ENCODE measurements around the gene NRG2. TPM values are rescaled to one million over a fixed set of nuclear protein-coding genes. Genes with fewer than 3 reads are reported as not detected.

NRG2 gene
- total RNA-seq, 1 donor from 2014 or later = 0.81 TPM

DNA sequence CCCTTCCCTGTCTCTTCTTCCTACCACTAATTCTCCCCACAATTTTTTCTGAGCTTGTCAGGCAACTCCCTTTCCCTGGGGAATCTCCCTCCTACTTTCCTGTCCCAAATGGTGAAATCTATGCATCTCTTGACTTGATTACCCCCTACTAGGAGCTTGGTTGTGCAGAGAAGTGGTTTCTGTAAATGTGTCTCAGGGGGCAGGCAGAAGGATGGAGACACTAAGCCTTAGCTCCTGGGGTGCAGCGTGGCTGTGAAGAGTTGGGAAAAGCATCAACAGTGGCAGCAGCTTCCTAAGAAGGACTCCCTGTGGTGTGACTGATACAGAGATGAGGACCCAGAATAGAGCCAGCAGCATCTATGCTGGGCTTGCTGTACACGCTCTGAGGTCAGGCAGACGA, 62.3 kb downstream of the NRG2 start:
- no peak for DNase-seq
- peaks cover 5% of the 10 kb centered on the region for H3K27me3 Mint-ChIP-seq (ENCODE audit: unreplicated experiment)
- no peaks in the 10 kb centered on the region for H3K4me1 Mint-ChIP-seq (ENCODE audit: low read depth, unreplicated experiment)

DNA sequence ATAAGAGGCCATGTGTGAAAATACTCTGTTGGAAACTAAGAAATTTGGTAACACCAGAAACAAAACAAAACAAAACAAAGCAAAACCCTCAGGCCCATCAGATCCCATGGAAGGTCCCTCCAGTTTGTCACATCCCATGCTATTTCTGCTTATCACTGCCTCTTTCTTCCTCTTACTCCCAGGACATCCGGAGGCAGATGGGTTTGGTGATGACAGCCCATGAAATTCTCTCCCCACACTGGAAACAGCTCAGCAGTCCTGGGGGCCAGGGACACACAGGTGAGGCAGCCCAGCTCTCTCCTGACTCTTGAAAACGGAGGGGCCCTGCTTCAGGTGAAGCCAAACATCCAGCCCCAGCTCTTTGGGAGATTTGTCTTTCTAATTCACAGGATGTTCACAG, 63.2 kb downstream of the NRG2 start:
- TF ChIP-seq, protein P1, sequence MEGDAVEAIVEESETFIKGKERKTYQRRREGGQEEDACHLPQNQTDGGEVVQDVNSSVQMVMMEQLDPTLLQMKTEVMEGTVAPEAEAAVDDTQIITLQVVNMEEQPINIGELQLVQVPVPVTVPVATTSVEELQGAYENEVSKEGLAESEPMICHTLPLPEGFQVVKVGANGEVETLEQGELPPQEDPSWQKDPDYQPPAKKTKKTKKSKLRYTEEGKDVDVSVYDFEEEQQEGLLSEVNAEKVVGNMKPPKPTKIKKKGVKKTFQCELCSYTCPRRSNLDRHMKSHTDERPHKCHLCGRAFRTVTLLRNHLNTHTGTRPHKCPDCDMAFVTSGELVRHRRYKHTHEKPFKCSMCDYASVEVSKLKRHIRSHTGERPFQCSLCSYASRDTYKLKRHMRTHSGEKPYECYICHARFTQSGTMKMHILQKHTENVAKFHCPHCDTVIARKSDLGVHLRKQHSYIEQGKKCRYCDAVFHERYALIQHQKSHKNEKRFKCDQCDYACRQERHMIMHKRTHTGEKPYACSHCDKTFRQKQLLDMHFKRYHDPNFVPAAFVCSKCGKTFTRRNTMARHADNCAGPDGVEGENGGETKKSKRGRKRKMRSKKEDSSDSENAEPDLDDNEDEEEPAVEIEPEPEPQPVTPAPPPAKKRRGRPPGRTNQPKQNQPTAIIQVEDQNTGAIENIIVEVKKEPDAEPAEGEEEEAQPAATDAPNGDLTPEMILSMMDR (IDR thresholded peaks at IDR 0.05; ENCODE audit: partially characterized antibody, unreplicated experiment) = no peak
- no peaks in the 10 kb centered on the region for H3K36me3 Mint-ChIP-seq (ENCODE audit: unreplicated experiment)
- no peak for DNase-seq
- H3K4me3 Mint-ChIP-seq (ENCODE audit: unreplicated experiment) = no peak overlapping the region
- peaks cover 5% of the 10 kb centered on the region for H3K27me3 Mint-ChIP-seq (ENCODE audit: unreplicated experiment)
- no peak overlapping the region for H3K27ac Mint-ChIP-seq (ENCODE audit: unreplicated experiment)
- no peaks in the 10 kb centered on the region for H3K9me3 Mint-ChIP-seq (ENCODE audit: unreplicated experiment)
- H3K4me1 Mint-ChIP-seq (ENCODE audit: low read depth, unreplicated experiment) = no peaks in the 10 kb centered on the region

More for the DNA sequence above, 62.3 kb downstream of the NRG2 start:
- Mint-ChIP-seq H3K27ac (ENCODE audit: unreplicated experiment) (no peak overlapping the region), H3K4me3 (ENCODE audit: unreplicated experiment) (no peak overlapping the region), H3K36me3 (ENCODE audit: unreplicated experiment) (no peaks in the 10 kb centered on the region), H3K9me3 (ENCODE audit: unreplicated experiment) (no peaks in the 10 kb centered on the region)
- TF ChIP-seq, protein P1 (IDR thresholded peaks at IDR 0.05; ENCODE audit: partially characterized antibody, unreplicated experiment) = no peak

DNA sequence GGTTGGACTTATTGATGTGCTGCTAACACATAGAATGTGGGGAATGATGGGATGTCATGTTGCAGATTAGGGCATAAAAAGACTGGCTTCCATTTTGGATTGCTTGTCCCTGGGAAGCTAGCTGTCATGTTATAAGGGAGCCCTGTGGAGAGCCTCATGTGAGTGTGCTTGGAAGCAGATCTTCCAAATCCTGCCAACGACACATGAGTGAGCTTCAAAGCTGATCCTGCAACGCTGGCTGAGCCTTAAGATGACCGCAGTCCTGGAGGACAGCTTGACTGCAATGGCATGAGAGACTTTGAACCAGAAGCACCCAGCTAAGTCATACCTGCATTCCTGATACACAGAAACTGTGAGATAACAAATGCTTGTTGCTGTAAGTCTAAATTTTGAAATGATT, 63.6 kb downstream of the NRG2 start:
- H3K4me3 Mint-ChIP-seq (ENCODE audit: unreplicated experiment) = no peak overlapping the region
- peaks cover 5% of the 10 kb centered on the region for H3K27me3 Mint-ChIP-seq (ENCODE audit: unreplicated experiment)

DNA sequence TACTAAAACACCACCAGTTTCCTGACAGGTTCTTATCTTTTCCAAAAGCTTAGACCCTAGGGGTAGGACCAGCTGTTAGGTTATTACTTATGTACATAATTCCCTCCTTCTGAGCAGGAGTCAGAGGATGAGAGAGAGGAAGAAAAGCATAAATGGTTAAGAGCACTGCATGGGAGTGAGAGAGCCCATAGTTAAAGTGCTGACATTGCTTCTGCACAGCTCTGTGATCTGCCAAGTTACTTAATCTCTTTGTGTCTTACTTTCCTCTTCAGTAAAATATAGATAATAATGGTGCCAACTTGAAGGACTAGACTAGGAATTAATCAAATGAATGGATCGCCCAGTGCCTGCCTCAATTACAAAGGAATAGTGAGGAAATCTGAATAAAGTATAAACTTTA, 66.4 kb downstream of the NRG2 start:
- no peak overlapping the region for H3K4me3 Mint-ChIP-seq (ENCODE audit: unreplicated experiment)
- peaks cover 5% of the 10 kb centered on the region for H3K27me3 Mint-ChIP-seq (ENCODE audit: unreplicated experiment)
- no peaks in the 10 kb centered on the region for H3K36me3 Mint-ChIP-seq (ENCODE audit: unreplicated experiment)
- H3K27ac Mint-ChIP-seq (ENCODE audit: unreplicated experiment) = no peak overlapping the region
- H3K9me3 Mint-ChIP-seq (ENCODE audit: unreplicated experiment) = no peaks in the 10 kb centered on the region
- TF ChIP-seq, protein P1 (IDR thresholded peaks at IDR 0.05; ENCODE audit: partially characterized antibody, unreplicated experiment) = no peak
- no peaks in the 10 kb centered on the region for H3K4me1 Mint-ChIP-seq (ENCODE audit: low read depth, unreplicated experiment)
- DNase-seq = no peak

More for the DNA sequence above, 63.6 kb downstream of the NRG2 start:
- TF ChIP-seq, protein P1 (IDR thresholded peaks at IDR 0.05; ENCODE audit: partially characterized antibody, unreplicated experiment) = no peak
- no peaks in the 10 kb centered on the region for H3K9me3 Mint-ChIP-seq (ENCODE audit: unreplicated experiment)
- DNase-seq = no peak
- no peaks in the 10 kb centered on the region for H3K36me3 Mint-ChIP-seq (ENCODE audit: unreplicated experiment)
- no peaks in the 10 kb centered on the region for H3K4me1 Mint-ChIP-seq (ENCODE audit: low read depth, unreplicated experiment)
- H3K27ac Mint-ChIP-seq (ENCODE audit: unreplicated experiment) = no peak overlapping the region

DNA sequence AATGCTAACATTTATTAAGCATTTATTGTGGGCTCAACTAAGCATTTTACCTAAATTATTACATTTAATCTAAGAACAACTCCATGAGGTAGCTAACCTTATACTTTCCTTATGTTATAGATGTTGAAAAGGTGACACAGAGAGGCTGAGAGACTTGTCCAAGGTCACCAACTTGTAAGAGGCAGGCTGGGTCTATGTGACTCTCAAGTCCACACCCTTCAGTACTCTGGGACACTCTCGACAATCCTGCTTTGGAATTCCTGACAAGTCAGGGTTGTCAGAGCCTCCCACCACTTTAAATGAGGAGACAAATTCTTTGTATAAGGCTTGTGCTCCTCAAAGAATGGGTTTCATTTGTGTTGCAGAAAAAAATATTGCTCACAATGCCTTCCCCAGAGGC, 67.2 kb downstream of the NRG2 start:
- H3K27ac Mint-ChIP-seq (ENCODE audit: unreplicated experiment) = no peak overlapping the region
- TF ChIP-seq, protein P1 (IDR thresholded peaks at IDR 0.05; ENCODE audit: partially characterized antibody, unreplicated experiment) = no peak
- no peaks in the 10 kb centered on the region for H3K36me3 Mint-ChIP-seq (ENCODE audit: unreplicated experiment)
- peaks cover 5% of the 10 kb centered on the region for H3K27me3 Mint-ChIP-seq (ENCODE audit: unreplicated experiment)
- H3K4me3 Mint-ChIP-seq (ENCODE audit: unreplicated experiment) = no peak overlapping the region
- no peaks in the 10 kb centered on the region for H3K4me1 Mint-ChIP-seq (ENCODE audit: low read depth, unreplicated experiment)
- H3K9me3 Mint-ChIP-seq (ENCODE audit: unreplicated experiment) = no peaks in the 10 kb centered on the region
- DNase-seq = no peak
